ENCODE measurements around the gene NMT1.

DNA sequence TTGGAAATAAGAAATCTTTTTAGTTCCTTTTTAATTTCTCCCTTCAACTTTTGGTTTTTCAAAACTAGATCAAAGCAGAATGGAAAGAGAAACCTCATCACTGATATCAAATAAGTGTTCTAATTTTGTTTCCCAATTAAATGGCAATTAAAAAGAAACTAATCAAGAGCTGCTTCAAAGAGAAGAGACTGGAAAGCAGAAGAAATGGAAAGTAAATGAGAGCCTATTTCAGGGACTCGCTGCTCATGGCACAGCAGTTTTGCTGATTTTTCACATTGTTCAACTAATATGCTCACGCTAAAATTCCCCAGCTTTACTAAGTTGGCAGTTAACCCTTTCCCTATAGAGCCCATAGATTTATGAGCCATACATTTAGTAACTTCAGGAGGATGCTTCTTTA is 6.5 kb downstream of the NMT1 start:
- TF ChIP-seq EZH2 (IDR thresholded peaks at IDR 0.05; ENCODE audit: low read depth, unreplicated experiment) (no peak), POLR2AphosphoS5 (IDR thresholded peaks at IDR 0.05; ENCODE audit: low read depth) (no peak), EZH2phosphoT487 (IDR thresholded peaks at IDR 0.05; ENCODE audit: unreplicated experiment) (no peak), CREB1 (CRISPR knock-in tag; IDR thresholded peaks at IDR 0.05; ENCODE audit: low read depth) (no peak), JUNB (IDR thresholded peaks at IDR 0.05; ENCODE audit: unreplicated experiment) (no peak), ZNF331 (CRISPR knock-in tag; IDR thresholded peaks at IDR 0.05; ENCODE audit: low read depth) (no peak), NANOG (IDR thresholded peaks at IDR 0.05; ENCODE audit: borderline replicate concordance) (no peak)
- TF ChIP-seq, protein P1, sequence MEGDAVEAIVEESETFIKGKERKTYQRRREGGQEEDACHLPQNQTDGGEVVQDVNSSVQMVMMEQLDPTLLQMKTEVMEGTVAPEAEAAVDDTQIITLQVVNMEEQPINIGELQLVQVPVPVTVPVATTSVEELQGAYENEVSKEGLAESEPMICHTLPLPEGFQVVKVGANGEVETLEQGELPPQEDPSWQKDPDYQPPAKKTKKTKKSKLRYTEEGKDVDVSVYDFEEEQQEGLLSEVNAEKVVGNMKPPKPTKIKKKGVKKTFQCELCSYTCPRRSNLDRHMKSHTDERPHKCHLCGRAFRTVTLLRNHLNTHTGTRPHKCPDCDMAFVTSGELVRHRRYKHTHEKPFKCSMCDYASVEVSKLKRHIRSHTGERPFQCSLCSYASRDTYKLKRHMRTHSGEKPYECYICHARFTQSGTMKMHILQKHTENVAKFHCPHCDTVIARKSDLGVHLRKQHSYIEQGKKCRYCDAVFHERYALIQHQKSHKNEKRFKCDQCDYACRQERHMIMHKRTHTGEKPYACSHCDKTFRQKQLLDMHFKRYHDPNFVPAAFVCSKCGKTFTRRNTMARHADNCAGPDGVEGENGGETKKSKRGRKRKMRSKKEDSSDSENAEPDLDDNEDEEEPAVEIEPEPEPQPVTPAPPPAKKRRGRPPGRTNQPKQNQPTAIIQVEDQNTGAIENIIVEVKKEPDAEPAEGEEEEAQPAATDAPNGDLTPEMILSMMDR (conservative IDR thresholded peaks at IDR 0.05; ENCODE audit: low read depth in 2 of 2) = no peak
- TF ChIP-seq, protein P2, sequence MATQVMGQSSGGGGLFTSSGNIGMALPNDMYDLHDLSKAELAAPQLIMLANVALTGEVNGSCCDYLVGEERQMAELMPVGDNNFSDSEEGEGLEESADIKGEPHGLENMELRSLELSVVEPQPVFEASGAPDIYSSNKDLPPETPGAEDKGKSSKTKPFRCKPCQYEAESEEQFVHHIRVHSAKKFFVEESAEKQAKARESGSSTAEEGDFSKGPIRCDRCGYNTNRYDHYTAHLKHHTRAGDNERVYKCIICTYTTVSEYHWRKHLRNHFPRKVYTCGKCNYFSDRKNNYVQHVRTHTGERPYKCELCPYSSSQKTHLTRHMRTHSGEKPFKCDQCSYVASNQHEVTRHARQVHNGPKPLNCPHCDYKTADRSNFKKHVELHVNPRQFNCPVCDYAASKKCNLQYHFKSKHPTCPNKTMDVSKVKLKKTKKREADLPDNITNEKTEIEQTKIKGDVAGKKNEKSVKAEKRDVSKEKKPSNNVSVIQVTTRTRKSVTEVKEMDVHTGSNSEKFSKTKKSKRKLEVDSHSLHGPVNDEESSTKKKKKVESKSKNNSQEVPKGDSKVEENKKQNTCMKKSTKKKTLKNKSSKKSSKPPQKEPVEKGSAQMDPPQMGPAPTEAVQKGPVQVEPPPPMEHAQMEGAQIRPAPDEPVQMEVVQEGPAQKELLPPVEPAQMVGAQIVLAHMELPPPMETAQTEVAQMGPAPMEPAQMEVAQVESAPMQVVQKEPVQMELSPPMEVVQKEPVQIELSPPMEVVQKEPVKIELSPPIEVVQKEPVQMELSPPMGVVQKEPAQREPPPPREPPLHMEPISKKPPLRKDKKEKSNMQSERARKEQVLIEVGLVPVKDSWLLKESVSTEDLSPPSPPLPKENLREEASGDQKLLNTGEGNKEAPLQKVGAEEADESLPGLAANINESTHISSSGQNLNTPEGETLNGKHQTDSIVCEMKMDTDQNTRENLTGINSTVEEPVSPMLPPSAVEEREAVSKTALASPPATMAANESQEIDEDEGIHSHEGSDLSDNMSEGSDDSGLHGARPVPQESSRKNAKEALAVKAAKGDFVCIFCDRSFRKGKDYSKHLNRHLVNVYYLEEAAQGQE (IDR thresholded peaks at IDR 0.05; ENCODE audit: unreplicated experiment) = no peak
